HG03159 (cell line): ENCODE data around the gene EIF4E1B.

Experiments used
- ATAC-seq: cut with Tn5 transposase; IDR thresholded peaks from one replicate; pipeline ENCODE4 v1.9.1; 2021; ENCODE audit warnings: mild to moderate bottlenecking, moderate library complexity; ENCODE audit not compliant: unreplicated experiment

The EIF4E1B gene

DNA sequence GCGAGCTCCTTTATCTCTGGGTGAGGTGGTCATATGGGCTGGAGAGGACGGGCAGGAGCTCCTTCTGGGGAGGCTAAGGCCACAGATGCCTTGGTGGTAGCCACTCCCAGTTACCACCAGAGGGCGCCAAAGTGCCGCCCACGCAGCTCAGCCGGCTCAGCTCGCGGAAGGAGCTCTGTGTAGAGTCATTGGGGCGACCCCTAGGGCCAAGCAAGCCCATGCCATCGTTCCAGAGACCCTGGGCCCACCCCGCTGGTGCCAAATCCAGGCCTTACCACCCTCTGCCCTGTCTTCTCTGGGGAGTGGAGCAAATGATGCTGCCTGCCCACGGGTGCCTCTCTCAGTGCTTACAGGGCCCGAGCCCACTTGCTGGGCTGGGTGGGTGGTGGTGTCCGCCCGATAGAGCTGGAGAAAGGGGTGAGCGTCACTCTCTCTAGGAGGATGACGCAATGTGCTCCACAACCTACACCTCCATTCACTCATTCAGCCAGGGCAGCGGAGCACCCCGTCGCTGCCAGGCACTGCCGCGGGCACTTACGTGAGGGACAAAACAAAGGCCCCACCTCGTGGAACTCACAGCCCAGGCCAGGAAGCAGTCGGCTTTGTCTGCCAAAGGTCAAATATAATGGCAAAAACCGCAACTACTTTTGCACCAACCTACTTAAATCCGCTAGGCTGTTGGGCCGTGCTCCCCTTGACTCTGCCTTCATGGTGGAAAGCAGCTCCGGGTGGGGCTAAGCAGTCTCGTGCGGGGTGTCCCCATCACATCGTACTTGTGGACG lies 30.6 kb downstream of the EIF4E1B start:
- ATAC-seq: peak; percentile 59

DNA sequence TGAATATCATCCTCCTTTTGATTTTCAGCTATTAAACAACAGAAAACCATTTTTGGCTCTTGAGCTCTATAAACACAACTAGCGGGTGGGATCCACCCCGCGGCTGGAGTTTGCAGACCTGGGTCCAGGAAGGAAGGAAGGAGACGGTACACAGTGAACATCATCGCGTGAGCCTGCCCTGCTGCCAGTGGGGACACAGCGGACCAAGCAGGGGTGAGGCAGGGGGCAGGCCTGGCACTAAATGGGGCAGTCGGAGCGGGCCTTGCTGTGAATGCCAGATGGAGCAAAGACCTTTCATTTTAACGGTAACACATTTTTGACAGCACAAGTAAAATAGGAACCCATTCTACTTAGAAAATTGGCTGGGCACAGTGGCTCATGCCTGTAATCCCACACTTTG lies 31.2 kb downstream of the EIF4E1B start:
- no peak for ATAC-seq

DNA sequence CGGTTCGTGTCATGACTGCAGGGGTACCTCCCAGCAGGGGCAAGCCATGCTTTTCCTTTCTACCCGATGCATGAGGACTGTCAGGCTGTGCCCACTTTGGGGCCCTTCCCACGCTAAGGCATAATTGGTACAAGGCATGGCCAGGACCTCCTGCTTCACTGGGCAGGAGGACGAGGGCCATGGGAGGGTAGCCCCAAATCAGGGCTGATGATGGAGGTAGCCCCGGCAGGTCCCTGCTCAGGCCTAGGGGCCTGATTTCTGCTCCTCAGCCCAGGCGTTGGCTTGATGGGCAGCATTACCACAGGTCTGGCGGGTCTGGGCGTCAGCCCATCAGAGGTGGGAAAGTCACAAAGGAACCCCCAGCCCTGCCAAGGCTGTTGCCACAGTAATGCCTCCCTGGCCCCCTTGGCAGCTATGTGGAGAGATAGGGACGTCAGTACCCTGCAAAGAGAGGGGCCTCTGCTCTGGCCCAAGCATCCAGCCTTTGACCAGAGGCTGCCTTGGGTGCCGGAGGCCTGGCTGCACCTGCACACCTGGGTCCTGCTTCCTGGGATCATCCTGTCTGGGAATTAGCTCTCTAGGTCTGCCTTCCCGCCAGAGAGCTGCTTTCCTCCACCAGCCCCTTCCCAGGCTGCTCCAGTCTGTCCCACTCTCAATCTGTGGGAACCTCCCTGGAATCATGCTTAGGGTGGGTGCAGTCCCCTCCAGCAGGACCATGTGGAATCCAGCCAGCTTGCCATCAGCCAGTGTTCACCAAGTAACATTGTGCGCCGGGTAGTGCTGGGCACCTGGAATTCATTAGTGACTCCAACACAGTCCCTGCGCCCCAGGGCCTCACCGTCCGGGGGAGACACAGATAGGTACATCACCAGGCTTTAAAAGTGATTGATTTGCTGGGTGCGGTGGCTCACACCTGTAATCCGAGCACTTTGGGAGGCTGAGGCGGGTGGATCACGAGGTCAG lies 32.2 kb downstream of the EIF4E1B start:
- ATAC-seq: no peak

DNA sequence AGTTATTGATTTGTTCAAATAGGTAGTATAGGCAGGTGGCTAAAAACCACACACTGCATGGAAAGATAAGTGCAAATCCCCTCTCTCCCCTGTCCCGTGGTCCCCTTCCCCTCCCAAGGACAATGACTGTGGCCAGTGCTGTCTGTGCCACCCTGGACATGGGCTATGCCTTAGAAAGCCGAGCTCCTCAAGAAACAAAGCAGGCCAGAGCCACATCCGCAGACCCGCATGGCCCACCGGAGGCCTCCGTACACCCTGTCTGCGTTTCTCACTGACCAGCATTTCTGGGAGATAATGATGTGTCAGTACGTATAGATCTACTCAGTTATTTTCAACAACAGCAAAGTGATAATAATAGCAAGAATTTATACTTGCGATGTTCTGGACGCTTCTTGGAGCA lies 33.1 kb downstream of the EIF4E1B start:
- ATAC-seq: no peak

DNA sequence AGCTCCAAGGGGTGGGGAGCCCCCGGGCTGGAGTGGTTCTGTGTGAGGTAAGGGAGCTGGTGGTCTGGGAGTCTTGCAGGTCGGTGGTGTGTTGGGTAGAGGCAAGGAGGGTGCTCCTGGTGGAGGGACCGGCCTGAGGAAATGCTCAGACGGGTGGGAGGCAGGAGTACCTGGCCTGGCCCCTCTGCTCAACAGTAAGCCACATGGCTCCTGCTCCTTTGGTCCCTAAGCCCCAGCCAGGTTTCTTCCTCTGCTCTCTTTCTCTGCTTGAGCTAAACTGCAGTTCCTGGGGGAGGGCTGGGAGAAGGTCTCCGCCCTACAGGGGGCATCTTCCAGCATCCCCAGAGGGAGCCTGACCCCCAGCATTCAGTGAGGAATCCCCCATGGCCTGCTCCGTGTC lies 34.0 kb downstream of the EIF4E1B start:
- no peak for ATAC-seq

DNA sequence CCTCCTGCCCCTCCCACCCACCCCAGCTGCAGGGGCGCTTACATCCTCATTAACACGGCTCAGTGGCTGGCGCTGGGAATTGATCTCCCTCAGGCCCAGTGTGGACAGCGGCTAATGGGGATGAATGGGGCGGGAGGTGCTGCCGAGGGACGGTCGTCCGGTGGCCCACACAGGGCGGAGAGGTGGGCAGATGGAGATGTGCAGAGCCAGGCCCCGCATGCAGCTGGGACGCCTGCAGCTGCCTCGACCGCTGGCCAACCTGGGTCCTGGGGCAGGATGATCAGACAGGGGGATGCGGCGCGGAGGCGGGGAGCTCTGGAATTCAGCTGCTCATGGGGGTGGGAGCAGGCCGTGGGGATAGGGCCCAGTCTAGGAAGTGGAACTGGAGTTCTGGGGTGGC lies 34.4 kb downstream of the EIF4E1B start:
- no peak for ATAC-seq

DNA sequence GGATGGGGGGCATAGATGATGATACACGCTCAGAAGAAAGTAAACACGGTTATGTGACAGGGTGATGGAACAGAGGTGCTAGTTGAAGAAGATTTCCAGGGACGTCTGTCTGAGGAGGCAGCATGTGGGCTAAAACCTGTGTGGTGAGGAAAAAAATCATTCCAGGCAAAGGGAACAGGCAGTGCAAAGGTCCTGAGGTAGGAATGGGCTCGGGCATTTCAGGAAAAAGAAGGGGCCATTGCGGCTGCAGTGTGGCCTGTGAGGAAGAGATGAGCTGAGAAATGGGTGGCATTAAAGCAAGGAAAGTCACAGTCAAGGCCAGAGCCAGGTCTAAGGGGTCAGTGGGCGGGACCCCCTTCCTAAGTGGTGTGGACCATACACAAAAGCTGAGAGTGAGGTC lies 35.0 kb downstream of the EIF4E1B start:
- no peak for ATAC-seq

DNA sequence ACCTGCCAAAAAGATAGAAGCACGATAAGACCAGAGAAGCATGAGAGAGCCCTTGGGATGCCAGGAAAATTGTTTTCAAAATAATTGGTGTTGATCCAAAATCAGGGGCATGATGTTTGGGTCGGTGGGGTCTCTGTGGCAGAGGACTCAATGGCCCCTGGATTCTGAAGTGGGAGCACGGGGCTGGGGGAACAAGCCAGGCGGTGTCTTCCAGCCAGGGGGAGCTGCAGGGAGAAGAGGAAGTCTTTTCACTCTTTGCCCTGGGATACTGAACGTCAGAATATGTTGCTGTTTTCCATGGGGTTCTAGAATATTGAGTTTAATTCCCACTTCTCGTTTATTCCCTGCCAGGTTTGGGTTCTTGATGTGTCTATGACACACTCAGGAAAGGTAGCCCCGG lies 37.2 kb downstream of the EIF4E1B start:
- ATAC-seq: no peak

DNA sequence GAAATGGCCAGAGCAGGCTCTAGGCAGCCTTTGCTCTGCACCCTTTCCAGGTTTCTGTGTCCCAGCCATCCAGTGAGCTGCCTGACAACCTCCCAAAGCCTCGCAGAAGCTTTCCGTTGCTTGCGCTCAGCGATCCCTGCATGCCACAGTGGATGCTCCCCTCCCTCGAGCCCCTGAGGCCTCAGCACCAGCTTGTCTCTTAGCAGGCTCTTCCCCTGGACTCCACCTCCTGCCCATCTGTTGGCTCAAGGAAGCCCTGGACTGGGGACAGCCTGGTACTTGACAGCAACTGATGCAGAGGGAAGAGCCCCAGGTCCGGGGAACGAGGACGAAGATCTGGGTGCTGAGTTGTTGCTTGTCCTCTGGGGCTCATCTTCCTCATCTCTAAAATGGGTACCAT lies 40.0 kb downstream of the EIF4E1B start:
- ATAC-seq: no peak

DNA sequence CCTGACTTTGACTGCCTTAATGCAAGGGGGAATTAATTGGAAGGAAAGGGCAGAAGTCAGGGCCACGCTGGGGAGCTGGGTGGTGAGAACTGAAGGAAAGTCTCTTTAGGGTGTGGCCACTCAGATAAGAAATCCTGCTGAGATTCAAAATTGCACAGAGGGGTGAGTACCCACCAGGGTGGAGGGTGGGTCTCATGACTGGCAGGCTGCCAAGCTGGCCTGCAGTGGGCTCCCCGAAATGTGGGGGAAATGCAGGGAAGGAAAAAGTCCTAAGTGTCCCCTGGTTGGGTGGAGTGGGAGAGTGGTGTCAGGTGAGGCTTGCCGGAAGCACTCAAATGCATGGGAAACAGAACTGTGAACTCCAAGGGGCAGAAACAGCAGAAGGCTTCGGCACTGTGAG lies 40.9 kb downstream of the EIF4E1B start:
- ATAC-seq: no peak

DNA sequence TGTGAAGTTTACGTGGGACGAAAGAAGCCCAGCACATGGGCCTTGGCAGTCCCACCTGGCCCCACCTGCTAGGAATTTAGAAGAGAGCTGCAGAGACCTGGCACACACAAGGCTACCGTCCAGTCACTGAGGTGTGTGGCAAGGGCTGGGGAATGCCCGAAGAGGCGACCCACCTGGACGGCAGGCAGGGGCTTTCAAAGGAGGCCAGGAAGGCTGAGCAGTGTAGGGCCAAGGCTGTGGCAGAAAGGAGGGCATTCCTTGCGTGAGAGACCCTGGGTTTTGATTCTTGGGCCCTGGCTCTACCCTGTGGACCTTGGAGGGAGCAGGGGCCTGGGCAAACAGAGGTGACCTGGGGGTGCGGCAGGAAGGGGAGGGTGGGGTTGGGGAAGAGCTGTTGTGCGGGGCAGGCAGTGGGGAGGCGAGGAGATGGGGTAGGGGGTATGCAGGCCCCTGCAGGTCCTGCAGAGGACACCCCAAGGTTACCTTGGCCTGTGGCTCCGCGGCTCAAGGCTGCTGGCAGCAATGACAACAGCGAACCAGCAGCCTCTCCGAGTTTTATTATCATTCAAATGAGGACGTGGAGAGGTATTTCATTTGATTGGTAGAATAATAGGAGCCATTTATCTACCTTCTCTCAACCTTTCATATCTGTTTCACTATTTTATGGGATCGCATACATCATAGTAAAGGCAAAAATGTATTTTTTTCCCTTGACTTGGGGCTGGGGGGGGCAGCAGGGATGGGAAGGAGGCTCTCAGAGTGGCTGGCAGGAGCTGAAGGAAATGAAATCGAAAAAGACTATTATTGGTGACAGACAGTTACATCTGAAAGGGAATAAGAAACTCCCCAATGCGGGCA lies 41.6 kb downstream of the EIF4E1B start:
- ATAC-seq: no peak

DNA sequence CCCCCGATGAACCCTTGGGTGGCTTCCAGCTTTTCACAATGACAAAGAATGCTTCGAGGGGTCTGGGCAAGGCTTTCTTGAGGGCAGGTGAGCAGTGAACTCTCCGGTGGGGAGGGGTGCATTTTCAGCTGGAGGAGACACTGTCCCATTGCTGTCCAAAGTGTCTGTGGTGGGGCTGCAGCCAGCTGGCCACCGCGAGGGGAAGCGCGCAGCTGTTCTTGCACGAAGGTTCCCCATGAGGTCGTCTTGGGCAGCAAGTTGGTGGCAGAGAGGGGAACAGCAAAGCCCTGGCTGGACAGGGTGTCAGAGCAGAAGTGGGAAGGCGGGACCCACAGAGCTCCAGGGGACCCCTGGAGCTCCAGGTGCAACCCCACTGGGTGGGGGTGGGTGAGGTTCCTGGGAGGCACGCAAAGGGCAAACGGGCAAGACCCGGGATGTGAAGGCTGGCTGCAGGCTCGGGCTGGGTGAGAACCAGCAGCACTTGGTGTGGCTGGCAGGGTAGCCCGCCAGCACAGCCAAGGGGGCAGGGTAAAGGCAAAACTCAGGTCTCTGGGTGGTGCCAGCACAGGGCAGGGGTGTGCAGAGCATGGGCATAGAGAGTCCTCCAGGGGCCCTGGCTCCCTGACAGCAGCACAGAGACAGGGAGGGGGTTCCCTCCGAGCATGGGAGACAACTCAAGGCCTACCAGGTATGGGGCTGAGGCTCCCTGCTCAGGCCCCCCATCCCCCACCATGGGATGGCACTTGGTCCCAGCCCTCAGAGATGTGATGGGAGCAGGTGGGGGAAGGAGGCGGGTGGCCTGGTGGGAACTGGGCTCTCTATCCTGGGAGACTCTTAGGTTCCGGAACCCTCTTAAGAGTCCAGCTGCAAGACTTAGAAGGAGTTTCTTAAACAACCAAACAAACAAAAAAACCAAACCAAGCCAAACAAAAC lies 43.4 kb downstream of the EIF4E1B start:
- no peak for ATAC-seq

DNA sequence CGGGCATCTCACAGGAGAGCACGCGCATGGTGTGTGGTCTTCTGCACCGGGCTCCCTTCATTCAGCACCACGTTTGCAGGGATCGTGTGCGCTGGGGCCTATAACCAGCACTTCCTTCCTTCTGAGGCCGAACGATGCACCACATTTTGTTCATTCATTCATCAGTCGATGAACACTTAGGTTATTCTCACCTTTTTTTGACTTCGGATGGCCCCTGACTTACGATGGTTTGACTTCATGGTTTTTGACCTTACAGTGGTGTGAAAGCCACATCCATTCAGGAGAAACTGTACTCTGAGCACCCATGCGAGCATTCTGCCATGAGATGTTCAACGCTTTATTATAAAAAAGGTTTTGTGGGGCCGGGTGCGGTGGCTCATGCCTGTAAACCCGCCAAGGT lies 44.3 kb downstream of the EIF4E1B start:
- no peak for ATAC-seq

DNA sequence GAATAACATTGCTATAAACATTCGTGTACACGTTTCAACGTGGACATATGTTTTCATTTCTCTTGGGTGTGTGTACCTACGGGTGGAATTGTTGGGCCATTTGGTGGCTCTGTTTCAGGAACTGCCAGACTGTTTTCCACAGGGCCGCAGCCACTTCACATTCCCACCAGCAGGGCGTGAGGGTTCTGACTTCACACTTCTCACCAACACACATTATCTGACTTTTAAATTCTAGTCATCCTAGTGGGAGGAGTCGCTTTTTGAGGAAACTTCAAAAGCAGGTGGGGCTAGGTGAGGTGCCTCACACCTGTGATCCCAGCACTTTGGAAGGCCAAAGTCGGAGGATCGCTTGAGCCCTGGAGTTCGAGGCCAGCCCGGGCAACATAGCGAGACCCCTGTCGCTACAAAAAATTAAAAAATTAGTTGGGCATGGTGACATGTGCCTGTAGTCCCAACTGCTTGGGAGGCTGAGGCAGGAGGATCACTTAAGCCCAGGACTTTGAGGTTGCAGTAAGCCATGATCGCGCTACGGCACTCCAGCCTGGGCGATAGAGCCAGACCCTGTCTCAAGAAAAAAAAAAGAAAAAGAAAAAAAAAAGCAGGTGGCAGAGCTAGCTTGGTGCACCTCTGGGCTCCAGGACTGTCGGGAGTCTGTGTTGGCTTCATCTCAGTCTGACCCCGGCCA lies 45.3 kb downstream of the EIF4E1B start:
- ATAC-seq: no peak

DNA sequence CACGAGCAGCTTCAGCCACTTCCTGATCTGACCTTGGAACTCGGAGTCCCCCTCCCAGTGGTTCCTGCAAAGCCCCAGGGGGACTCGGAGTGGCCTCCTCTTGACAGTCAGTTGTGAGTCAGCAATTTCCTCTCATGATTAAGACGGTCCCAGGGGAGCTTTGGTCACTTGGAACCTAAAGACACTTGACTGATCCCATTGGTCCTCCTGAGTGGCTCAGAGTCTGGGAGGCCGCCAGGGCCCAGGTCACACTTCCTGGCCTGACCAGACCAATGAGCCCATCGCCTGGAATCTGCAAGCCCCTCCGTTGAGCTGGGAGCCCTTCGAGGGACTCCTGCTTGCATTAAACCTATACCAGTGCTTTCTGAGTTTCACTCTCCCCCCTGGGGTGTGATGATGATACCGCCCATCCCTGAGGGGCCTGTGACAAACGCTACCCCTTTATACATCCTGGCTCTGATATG lies 45.9 kb downstream of the EIF4E1B start:
- ATAC-seq: peak; percentile 59

DNA sequence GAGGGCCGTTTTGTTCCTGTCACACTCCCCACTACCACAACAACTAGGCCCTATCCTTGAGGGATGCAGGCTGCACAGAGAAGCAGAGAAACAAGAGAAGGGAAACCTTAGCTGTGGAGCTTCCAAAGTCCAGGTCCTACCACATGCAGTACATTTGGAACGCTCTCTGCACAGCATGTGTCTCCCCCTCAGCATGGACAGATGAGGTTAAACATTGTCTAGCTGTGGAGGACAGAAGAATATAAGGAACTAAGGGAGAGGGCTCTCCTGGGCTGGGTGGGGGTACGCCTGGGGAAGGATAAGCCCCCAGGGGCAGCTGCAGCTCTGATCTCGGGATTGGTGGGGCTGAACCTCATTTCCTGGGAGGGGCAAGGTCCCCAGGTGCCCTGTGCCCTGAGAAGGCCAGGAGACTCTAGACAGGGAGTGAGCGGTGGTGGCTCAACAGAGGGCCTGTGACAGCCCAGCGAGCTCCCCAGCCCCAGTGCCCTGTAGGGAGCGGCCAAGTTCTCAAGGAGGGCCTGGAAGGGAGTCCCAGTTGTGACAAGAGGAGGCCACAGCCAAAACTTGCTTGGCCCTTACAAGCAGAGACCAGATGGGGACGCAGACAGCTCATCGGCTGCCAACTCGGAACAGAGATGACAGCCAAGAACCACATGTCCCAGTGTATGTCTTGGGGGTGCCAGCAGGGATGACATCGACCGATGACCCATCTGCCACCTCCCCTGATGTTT lies 46.9 kb downstream of the EIF4E1B start:
- no peak for ATAC-seq

DNA sequence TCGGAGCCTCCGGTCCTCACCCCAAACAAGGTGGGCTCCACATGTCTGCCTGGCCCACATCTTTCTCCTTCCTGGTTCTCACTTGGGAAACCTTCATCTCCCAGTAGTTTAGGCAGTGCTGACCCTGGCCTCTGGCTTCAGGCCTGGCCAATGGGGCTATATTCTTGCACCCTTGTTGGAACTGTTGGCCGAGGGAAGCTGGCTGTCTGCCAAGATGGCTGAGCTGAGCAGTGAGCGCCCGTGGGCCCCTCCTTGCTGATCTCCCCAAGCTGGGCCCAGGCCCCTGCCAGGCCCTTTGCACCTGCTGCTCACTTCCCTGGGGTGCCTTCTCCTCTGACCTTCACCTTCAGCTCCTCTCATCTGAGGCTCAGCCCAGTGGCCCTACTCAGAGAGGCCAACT lies 48.1 kb downstream of the EIF4E1B start:
- ATAC-seq: no peak

DNA sequence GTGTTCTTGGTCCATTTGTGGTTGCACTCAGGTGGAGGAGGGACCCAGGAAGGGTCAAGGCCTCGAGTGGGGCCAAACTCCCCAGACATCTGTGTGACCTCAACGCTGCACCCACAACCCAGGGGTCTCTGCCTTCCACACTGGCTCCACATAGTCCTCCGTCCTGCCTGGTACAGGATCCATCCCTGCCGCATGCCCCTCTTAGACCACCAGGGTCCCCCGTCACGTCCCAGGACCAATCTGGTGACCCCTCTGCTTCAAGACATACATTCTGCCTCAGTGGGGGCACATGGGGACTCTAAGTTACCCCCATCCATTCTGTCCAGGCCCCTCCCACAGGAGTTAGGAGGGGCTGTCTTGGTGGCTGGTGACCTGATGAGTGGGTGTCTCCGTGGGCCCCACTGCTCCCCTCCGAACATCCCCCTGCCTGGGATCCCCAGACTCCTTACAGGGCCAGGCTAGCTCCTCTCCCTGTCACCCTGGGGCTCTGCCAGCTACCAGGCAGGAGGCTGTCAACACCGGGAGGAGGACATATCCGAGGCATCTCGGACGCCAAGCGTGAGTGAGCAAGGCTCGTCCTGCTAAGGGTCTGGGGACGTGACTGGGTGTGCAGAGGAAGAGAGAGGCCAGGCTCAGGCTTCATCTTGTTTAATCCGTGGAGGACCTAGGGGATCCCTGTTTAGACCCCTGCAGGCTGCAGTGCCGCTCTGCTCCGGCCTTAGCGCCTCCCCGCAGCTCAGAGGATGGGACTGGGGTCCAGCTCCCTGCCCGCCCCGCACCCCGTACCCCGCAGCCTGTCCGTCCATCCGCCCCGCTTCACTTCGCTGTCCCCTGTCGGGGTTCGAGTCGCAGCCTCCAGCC lies 49.1 kb downstream of the EIF4E1B start:
- no peak for ATAC-seq
